Measurements from ENCODE around the gene PUM2. TPM values are rescaled to one million over a fixed set of nuclear protein-coding genes. Genes with fewer than 3 reads are reported as not detected.

Gene PUM2
- total and polyA plus RNA-seq, 2 of the 8 experiments (the other 6 are each of a cell fraction or from before 2014, with no cell fraction given) = 46.6 to 114 TPM

GRCh38 chr2:20208476-20208859 lies 142.2 kb downstream of the PUM2 start:
- no peaks in the 10 kb centered on the region for H3K23me2 ChIP-seq (ENCODE audit: low read depth, low read length)
- peaks cover 0 to 59% of the 10 kb centered on the region in 2 experiments; a peak in 2 of 4 replicates for H3K79me2 ChIP-seq (ENCODE audit: control insufficient read depth in 1 of 2, insufficient read depth in 2 of 2, low read length in 2 of 2)
- no peak overlapping the region for H2BK120ac ChIP-seq (replicated peaks; ENCODE audit: low read depth, low read length)
- H2AFZ ChIP-seq (ENCODE audit: low read length) = no peak overlapping the region
- no peak overlapping the region for H4K5ac ChIP-seq (ENCODE audit: insufficient read length, low read depth, low read length)
- no peak overlapping the region for H2BK5ac ChIP-seq (ENCODE audit: low read depth, low read length)
- H3K4me2 ChIP-seq (ENCODE audit: insufficient read depth in 1 of 2, low read depth in 2 of 2, low read length in 2 of 2) = no peak overlapping the region
- H3K56ac ChIP-seq (replicated peaks; ENCODE audit: insufficient read length, low read depth, low read length) = no peak overlapping the region
- peaks cover 3% of the 10 kb centered on the region; the same call in 1 of the 2 replicates for H3K79me1 ChIP-seq (ENCODE audit: low read depth, low read length)
- no peak overlapping the region for H3K9ac ChIP-seq (replicated peaks in 1 of 4; ENCODE audit: extremely low read depth in 1 of 4, low read depth in 3 of 4, low read length in 3 of 4)
- TF ChIP-seq YY1 (IDR thresholded peaks at IDR 0.05; ENCODE audit: low read depth, low read length) = no peak
- no peak for TF ChIP-seq TEAD4 (IDR thresholded peaks at IDR 0.05; ENCODE audit: low read depth, low read length)
- peaks cover 0 to 18% (median 10%) of the 10 kb centered on the region in 4 experiments; a peak in 5 of 8 replicates for H3K36me3 ChIP-seq (ENCODE audit: control insufficient read depth in 2 of 4, insufficient read depth in 4 of 4, low read length in 3 of 4)
- H3K9me3 ChIP-seq (ENCODE audit: insufficient read depth in 2 of 2, low read depth in 1 of 2, low read length in 1 of 2) = no peaks in the 10 kb centered on the region
- no peaks in the 10 kb centered on the region for H3K27me3 ChIP-seq (replicated peaks in 1 of 4; ENCODE audit: control insufficient read depth in 3 of 4, extremely low read depth in 1 of 4, insufficient read depth in 3 of 4, low read length in 3 of 4)
- FAIRE-seq = no peak
- 94% methylated on average over 5 of the region's 5 CpGs; no CpG with 5 or more reads in 1 of the 2 experiments for WGBS, 2 experiments (ENCODE audit: extremely low coverage in 1 of 2, insufficient coverage in 1 of 2, insufficient read length in 1 of 2, insufficient replicate concordance in 2 of 2, low coverage in 1 of 2, low lambda C conversion rate in 2 of 2, missing lambda C conversion rate in 1 of 2)
- POLR2A ChIA-PET (ENCODE audit: partially characterized antibody) = interaction anchor here (0.8 to 3.6 kb wide), 4 partner anchors 8 to 16 kb away, joined by 3 to 13 read pairs (median 8); partner anchors contain the start of gene SDC1
- H3K4me1 ChIP-seq (replicated peaks in 1 of 4; ENCODE audit: control insufficient read depth in 3 of 4, insufficient read depth in 4 of 4, low read length in 3 of 4) = peaks cover 0 to 20% (median 5%) of the 10 kb centered on the region in 4 experiments; a peak in 6 of 7 replicates
- H3K18ac ChIP-seq (ENCODE audit: extremely low read depth, low read length) = no peak overlapping the region
- H2BK12ac ChIP-seq (ENCODE audit: low read depth, low read length) = no peak overlapping the region
- no peak overlapping the region for H3K14ac ChIP-seq (ENCODE audit: insufficient read length)
- no peak overlapping the region for H3K4me3 ChIP-seq (ENCODE audit: extremely low read depth in 1 of 4, insufficient read depth in 2 of 4, low read depth in 3 of 4, low read length in 4 of 4)
- no peak overlapping the region for H2BK20ac ChIP-seq (ENCODE audit: low read length)
- H3K27ac ChIP-seq (ENCODE audit: low read depth, low read length) = no peak overlapping the region
- H2AK5ac ChIP-seq (ENCODE audit: low read depth, low read length) = no peak overlapping the region
- no peak overlapping the region for H3K4ac ChIP-seq (replicated peaks; ENCODE audit: insufficient read length, low read depth, low read length)
- no peak overlapping the region for H2BK15ac ChIP-seq (ENCODE audit: low read length)
- H4K8ac ChIP-seq (ENCODE audit: extremely low read depth, insufficient read depth, low read length) = no peak overlapping the region
- H4K91ac ChIP-seq (replicated peaks; ENCODE audit: insufficient read length, low read length) = no peak overlapping the region
- no peak overlapping the region for H3K23ac ChIP-seq (ENCODE audit: insufficient read length)
- peaks cover 20 to 28% of the 10 kb centered on the region in 2 experiments for H4K20me1 ChIP-seq (replicated peaks in 1 of 2; ENCODE audit: control insufficient read depth in 1 of 2, insufficient read depth in 2 of 2, low read length in 2 of 2)
- DNase-seq (ENCODE audit: low read depth in 1 of 2, low spot score in 2 of 2) = no peak
- CTCF ChIA-PET (ENCODE audit: partially characterized antibody) = interaction anchor here (0.6 to 10.6 kb wide), 14 partner anchors 11 to 203 kb away, joined by 3 to 104 read pairs (median 4); partner anchors contain the start of gene SDC1

Data from H1 (cell line).